Esophagus muscularis mucosa (tissue), 4 donors: Measurements from ENCODE around the gene CCHCR1. TPM values are rescaled to one million over a fixed set of nuclear protein-coding genes. Genes with fewer than 3 reads are reported as not detected.

Experiments
- DNase-seq: peaks from one replicate; pipeline ENCODE4 v3.0.0-alpha.2; 2017; ENCODE audit errors: extremely low spot score
- H3K27ac ChIP-seq, 4 donors: fragments of 200-600 bp; sonication (generic); replicated peaks in 1 of 4; 1 replicate in 3 of 4; 2 replicates in 1 of 4; pipeline ENCODE4 v1.5.1; 2016 to 2019; ENCODE audit warnings: mild to moderate bottlenecking in 1 of 4
- H3K27me3 ChIP-seq, 4 donors: fragments of 200-600 bp; sonication (generic); one replicate each; pipeline versions ENCODE4 v1.5.1 to v1.6.0; 2016 to 2019
- H3K36me3 ChIP-seq, 4 donors: fragments of 200-600 bp; sonication (generic); one replicate each; pipeline ENCODE4 v1.5.1; 2016 to 2019
- H3K4me1 ChIP-seq, 4 donors: fragments of 200-600 bp; sonication (generic); one replicate each; pipeline ENCODE4 v1.5.1; 2016 to 2019
- H3K4me3 ChIP-seq, 4 donors: fragments of 200-600 bp; sonication (generic); 1 replicate in 2 of 4; 2 replicates in 2 of 4; pipeline ENCODE4 v1.5.1; 2016 to 2019; ENCODE audit warnings: mild to moderate bottlenecking in 4 of 4, moderate library complexity in 1 of 4
- H3K9me3 ChIP-seq, 4 donors: fragments of 200-600 bp; sonication (generic); 1 replicate in 3 of 4; 2 replicates in 1 of 4; pipeline ENCODE4 v1.5.1; 2016 to 2019
- EP300 ChIP-seq: sonication (generic); formaldehyde crosslinking; IDR thresholded peaks from one replicate; pipeline ENCODE4 v1.6.1; 2017; ENCODE audit warnings: antibody characterized with exemption
- POLR2A ChIP-seq: fragments of 450-650 bp; IDR thresholded peaks from one replicate; pipeline ENCODE4 v1.6.1; 2017; ENCODE audit warnings: antibody characterized with exemption, moderate library complexity, mild to moderate bottlenecking, low read depth
- POLR2AphosphoS5 ChIP-seq, 2 donors: sonication (generic); formaldehyde crosslinking; IDR thresholded peaks; one replicate each; pipeline ENCODE4 v1.6.1; 2017; ENCODE audit warnings: antibody characterized with exemption in 2 of 2
- WGBS: methylation state at CpG from one replicate; pipeline ENCODE4 v1.1.5; 2018; 5-methylcytosine and 5-hydroxymethylcytosine counted together
- intact Hi-C: fragments of 100-400 bp; cut with DNase I; formaldehyde crosslinking; loops from one replicate; pipeline ENCODE4 v1.15.1; 2023
- total RNA-seq, 4 donors: library from RNA; depleted of rRNA; stranded (reverse); fragments of >200 nt; gene quantifications; one replicate each; pipeline versions ENCODE4 v1.1.0 to v1.2.1, GENCODE V29; 2016
- TF ChIP-seq, protein P1 (sequence below), 3 experiments: fragments of 200-600 bp in 2 of 3; fragments of 450-650 bp in 1 of 3; sonication (generic) in 2 of 3; IDR thresholded peaks; one replicate each; pipeline ENCODE4 v1.5.1; 2017 to 2019; ENCODE audit warnings: antibody characterized with exemption in 3 of 3, mild to moderate bottlenecking in 2 of 3, moderate library complexity in 1 of 3

The CCHCR1 gene
- total RNA-seq, 4 donors from 2014 or later: 5.8 to 11.6 (median 9.4) TPM

DNA sequence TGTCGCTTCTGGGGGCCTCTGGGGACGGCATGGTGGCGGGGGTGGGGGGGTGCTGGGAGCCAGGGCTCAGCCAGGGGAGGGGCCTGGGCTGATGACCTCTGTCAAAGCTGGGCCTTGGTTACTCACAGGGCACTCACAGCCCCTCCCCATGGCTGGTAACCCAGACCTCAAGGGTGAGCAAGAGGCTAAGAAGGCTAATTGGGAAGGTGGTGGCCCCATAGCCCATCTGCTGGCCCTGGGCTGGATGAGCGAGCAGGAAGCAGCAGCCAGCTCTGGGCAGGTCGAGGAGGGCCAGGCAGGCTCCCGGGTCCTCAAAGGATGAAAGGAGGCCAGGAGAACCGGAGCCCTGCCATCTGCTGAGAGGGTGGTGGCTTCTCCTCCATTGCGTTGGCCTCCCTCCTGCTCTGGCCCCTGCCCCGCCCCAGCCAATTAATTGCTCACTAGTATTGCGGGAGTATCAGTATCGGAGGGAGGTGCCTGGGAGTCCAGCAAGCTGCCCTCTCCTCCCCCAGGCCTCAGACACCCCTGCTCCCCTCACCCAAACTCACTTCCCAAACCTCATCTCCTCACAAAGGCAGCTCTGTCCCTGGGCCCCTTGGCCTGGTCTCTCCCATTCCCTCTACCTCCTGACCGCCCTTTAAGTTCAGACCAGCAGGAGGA, 36.3 kb downstream of the CCHCR1 start:
- Histone ChIP-seq H3K4me3 (no peak overlapping the region), H3K36me3 (no peaks in the 10 kb centered on the region), H3K9me3 (no peaks in the 10 kb centered on the region), H3K27ac (no peak overlapping the region), H3K27me3 (no peaks in the 10 kb centered on the region), H3K4me1 (peaks cover 33 to 69% (median 41%) of the 10 kb centered on the region in 4 donors)
- no peak for DNase-seq
- 87% methylated on average over 12 of the region's 12 CpGs for WGBS
- TF ChIP-seq POLR2A (no peak), EP300 (no peak), POLR2AphosphoS5 (IDR thresholded peaks at IDR 0.05) (no peak)
- TF ChIP-seq, protein P1, sequence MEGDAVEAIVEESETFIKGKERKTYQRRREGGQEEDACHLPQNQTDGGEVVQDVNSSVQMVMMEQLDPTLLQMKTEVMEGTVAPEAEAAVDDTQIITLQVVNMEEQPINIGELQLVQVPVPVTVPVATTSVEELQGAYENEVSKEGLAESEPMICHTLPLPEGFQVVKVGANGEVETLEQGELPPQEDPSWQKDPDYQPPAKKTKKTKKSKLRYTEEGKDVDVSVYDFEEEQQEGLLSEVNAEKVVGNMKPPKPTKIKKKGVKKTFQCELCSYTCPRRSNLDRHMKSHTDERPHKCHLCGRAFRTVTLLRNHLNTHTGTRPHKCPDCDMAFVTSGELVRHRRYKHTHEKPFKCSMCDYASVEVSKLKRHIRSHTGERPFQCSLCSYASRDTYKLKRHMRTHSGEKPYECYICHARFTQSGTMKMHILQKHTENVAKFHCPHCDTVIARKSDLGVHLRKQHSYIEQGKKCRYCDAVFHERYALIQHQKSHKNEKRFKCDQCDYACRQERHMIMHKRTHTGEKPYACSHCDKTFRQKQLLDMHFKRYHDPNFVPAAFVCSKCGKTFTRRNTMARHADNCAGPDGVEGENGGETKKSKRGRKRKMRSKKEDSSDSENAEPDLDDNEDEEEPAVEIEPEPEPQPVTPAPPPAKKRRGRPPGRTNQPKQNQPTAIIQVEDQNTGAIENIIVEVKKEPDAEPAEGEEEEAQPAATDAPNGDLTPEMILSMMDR (IDR thresholded peaks at IDR 0.05): no peak
- intact Hi-C loops: no loop called here

DNA sequence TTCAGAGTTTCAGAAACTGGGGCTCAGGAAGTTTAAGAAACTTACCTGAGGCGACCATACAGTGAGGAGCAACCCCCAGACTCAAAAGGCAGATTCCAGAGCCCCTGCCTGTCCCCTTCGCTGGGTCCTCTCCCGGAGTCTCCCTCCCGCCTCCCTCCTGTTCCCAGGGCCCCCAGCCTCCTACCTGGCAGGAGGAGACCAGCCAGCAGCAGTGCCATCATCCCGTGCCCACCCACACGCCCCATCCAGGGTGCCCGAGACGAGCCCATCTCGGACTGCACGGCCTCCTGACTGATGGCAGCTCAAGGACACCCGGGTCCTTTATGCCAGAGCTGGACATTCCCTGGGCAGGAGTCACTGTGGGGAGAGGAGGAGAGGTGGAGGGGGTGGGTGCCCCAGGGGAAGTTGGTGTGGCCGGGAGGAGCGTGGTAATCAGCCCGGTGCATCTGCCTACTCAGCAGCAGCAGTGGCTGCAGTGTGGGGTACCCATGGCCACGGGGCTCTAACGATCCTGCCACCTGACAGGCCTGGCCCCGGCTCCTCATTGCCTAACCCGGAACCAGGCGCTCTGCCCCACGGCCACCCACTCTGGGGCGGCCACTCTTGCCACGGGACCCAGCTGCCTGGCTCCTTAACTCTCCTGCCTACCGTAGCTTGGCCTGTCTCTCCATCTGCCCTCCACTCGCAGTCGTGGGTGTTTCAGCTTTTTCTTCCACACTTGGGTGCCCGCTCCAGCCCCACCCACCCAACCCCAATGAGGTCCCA, 37.3 kb downstream of the CCHCR1 start, which contains the start of gene CDSN:
CDSN (minus strand) TSS at position 296 of the 765 bp plus-strand sequence; CDS start at position 269, 27 bp downstream.
- TF ChIP-seq EP300 (no peak), POLR2A (no peak), POLR2AphosphoS5 (IDR thresholded peaks at IDR 0.05) (no peak)
- TF ChIP-seq, protein P1 (IDR thresholded peaks at IDR 0.05): no peak
- Histone ChIP-seq H3K4me1 (peaks cover 30 to 69% (median 45%) of the 10 kb centered on the region in 4 donors), H3K4me3 (no peak within 1 kb of the TSS), H3K9me3 (no peaks in the 10 kb centered on the region), H3K27me3 (no peaks in the 10 kb centered on the region), H3K27ac (no peak within 1 kb of the TSS), H3K36me3 (no peaks in the 10 kb centered on the region)
- WGBS: 84% methylated on average over 23 of the region's 26 CpGs
- intact Hi-C loops: no loop called here
- no peak for DNase-seq

DNA sequence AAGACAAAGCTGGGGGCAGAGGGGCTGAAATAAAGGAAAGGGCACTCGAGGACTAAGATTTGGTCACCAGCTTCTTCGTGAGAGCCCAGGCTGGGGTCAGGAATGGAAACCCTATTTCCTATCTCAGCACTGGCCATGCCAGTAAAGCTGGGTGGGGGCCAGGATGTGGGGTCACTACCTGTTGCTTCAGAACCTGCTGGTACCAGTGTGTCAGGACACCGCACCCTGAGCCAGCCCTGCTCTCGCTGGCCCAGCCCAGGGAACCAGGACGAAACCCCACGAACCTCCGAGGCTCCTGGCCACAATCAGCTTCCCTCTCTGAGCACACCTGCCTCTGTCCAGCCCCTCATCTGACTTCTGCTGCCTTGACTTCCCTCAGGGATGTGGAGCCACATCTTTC, 39.4 kb downstream of the CCHCR1 start:
- DNase-seq: no peak
- no peaks in the 10 kb centered on the region for H3K9me3 ChIP-seq
- no peak overlapping the region for H3K27ac ChIP-seq
- TF ChIP-seq, protein P1 (IDR thresholded peaks at IDR 0.05): no peak
- TF ChIP-seq POLR2AphosphoS5 (IDR thresholded peaks at IDR 0.05): no peak
- TF ChIP-seq EP300: no peak
- no peak for TF ChIP-seq POLR2A
- no peaks in the 10 kb centered on the region for H3K27me3 ChIP-seq
- peaks cover 42 to 68% (median 57%) of the 10 kb centered on the region in 4 donors for H3K4me1 ChIP-seq
- intact Hi-C loops: no loop called here
- no peak overlapping the region for H3K4me3 ChIP-seq
- WGBS: 84% methylated on average over 5 of the region's 7 CpGs
- no peaks in the 10 kb centered on the region for H3K36me3 ChIP-seq

GRCh38 chr6:31116661-31117385, 40.8 kb downstream of the CCHCR1 start:
- WGBS: 87% methylated on average over 7 of the region's 19 CpGs
- DNase-seq: no peak
- peak overlapping the region in 2 of 4 donors; percentile 27 to 62 for H3K27ac ChIP-seq
- TF ChIP-seq EP300: no peak
- TF ChIP-seq POLR2AphosphoS5 (IDR thresholded peaks at IDR 0.05): peak in 1 of 2 donors; percentile 8
- H3K4me1 ChIP-seq: peaks cover 36 to 54% (median 44%) of the 10 kb centered on the region in 4 donors
- H3K27me3 ChIP-seq: no peaks in the 10 kb centered on the region
- peak overlapping the region; percentile 28 to 41 (median 36) for H3K4me3 ChIP-seq
- intact Hi-C loops: no loop called here
- H3K36me3 ChIP-seq: no peaks in the 10 kb centered on the region
- H3K9me3 ChIP-seq: no peaks in the 10 kb centered on the region
